GM12878 (cell line): ENCODE data around the gene CFAP97. TPM values are rescaled to one million over a fixed set of nuclear protein-coding genes. Genes with fewer than 3 reads are reported as not detected.

Experiments used
- ATAC-seq: fragments of 200-7000 bp; cut with Tn5 transposase; 3 replicates; pipeline ENCODE4 v1.9.1; 2020; ENCODE audit warnings: mild to moderate bottlenecking, moderate library complexity
- BruUV-seq: library from RNA; stranded (reverse); fragments of 400-500 nt; replicated peaks from 2 replicates; lab custom pipeline; 2021; lab: Mats Ljungman, UMichigan
- CTCF ChIA-PET: fragments of 300-600 bp; sonication (Branson Sonifier 250); formaldehyde crosslinking; extraction: SDS; loops from one replicate; lab custom pipeline; 2021; ENCODE audit warnings: inconsistent platforms; lab: Yijun Ruan, JAX
- POLR2A ChIA-PET: fragments of 350-600 bp; formaldehyde crosslinking; extraction: SDS; loops from one replicate; lab custom pipeline; 2021; ENCODE audit warnings: inconsistent platforms; lab: Charles Lee
- RAD21 ChIA-PET: fragments of 300-600 bp; sonication (Branson Sonifier 250); formaldehyde crosslinking; loops from one replicate; lab custom pipeline; 2023; ENCODE audit warnings: antibody characterized with exemption; ENCODE audit not compliant: unreplicated experiment; lab: Charles Lee
- SMC1A ChIA-PET: fragments of 300-600 bp; sonication (Branson Sonifier 250); formaldehyde crosslinking; loops from one replicate; lab custom pipeline; 2023; ENCODE audit not compliant: unreplicated experiment, uncharacterized antibody; lab: Charles Lee
- DNase-seq: peaks from one replicate; pipeline ENCODE4 v3.0.0-alpha.2; 2011; ENCODE audit warnings: low read depth, low spot score
- FAIRE-seq: peaks from 3 replicates; lab custom pipeline; 2011; peaks lifted over from hg19 to GRCh38; lab: Jason Lieb, UNC
- H2AFZ ChIP-seq: 2 replicates; pipeline ENCODE4 v1.6.0; 2011; ENCODE audit warnings: low read depth, low read length, control low read depth; ENCODE audit not compliant: control insufficient read depth
- H3K27ac ChIP-seq: 2 replicates; pipeline ENCODE4 v1.5.1; 2011; ENCODE audit warnings: control low read depth; ENCODE audit not compliant: control insufficient read depth, insufficient read depth
- H3K27me3 ChIP-seq, 2 experiments: replicated peaks in 1 of 2; 2 replicates each; pipeline versions ENCODE4 v1.6.0 to v1.6.1; 2011; ENCODE audit warnings: low read length in 1 of 2; ENCODE audit not compliant: control insufficient read depth in 2 of 2, insufficient read depth in 2 of 2
- H3K36me3 ChIP-seq, 2 experiments: 2 replicates each; pipeline ENCODE4 v1.5.1; 2011; ENCODE audit warnings: low read length in 1 of 2; ENCODE audit not compliant: control insufficient read depth in 2 of 2, insufficient read depth in 2 of 2
- H3K4me1 ChIP-seq: 2 replicates; pipeline ENCODE4 v1.6.1; 2011; ENCODE audit warnings: mild to moderate bottlenecking, low read length, moderate library complexity, mixed read lengths; ENCODE audit not compliant: control insufficient read depth, insufficient read depth
- H3K4me2 ChIP-seq: 2 replicates; pipeline ENCODE4 v1.6.0; 2011; ENCODE audit warnings: control low read depth; ENCODE audit not compliant: control insufficient read depth, insufficient read depth
- H3K4me3 ChIP-seq: fragments of 200-600 bp; sonication (generic); 2 replicates; pipeline ENCODE4 v1.5.1; 2016
- H3K79me2 ChIP-seq: 2 replicates; pipeline ENCODE4 v1.6.0; 2011; ENCODE audit warnings: low read length; ENCODE audit not compliant: control insufficient read depth, insufficient read depth
- H3K9ac ChIP-seq: 2 replicates; pipeline ENCODE4 v1.8.0; 2011; ENCODE audit warnings: low read length, control low read depth, mixed read lengths; ENCODE audit not compliant: control insufficient read depth, insufficient read depth
- H3K9me3 ChIP-seq: replicated peaks from 3 replicates; pipeline ENCODE4 v1.5.1; 2011; ENCODE audit warnings: mild to moderate bottlenecking, low read length; ENCODE audit not compliant: control insufficient read depth, insufficient read depth
- H4K20me1 ChIP-seq: 2 replicates; pipeline ENCODE4 v1.6.0; 2011; ENCODE audit not compliant: control insufficient read depth, insufficient read depth
- CEBPB ChIP-seq, 2 experiments: fragments of 150-350 bp in 1 of 2; IDR thresholded peaks; 2 replicates each; pipeline ENCODE4 v1.6.1; 2012 to 2014; ENCODE audit warnings: low read depth in 2 of 2, low read length in 2 of 2, borderline replicate concordance in 1 of 2, inconsistent platforms in 1 of 2
- CREB1 ChIP-seq: IDR thresholded peaks from 2 replicates; pipeline ENCODE4 v1.6.1; 2012; ENCODE audit warnings: low read depth, mild to moderate bottlenecking, inconsistent platforms
- EZH2 ChIP-seq: IDR thresholded peaks from 2 replicates; pipeline ENCODE4 v1.6.1; 2012; ENCODE audit warnings: low read depth, mild to moderate bottlenecking, control low read depth, inconsistent platforms, low read length, borderline replicate concordance; ENCODE audit not compliant: control insufficient read depth
- JUNB ChIP-seq: IDR thresholded peaks from 2 replicates; pipeline ENCODE4 v1.6.1; 2016; ENCODE audit warnings: antibody characterized with exemption, mild to moderate bottlenecking
- NFYB ChIP-seq: IDR thresholded peaks from 2 replicates; pipeline ENCODE4 v1.6.1; 2011; ENCODE audit warnings: low read depth, mild to moderate bottlenecking, low read length, improper control_type of control experiment, moderate library complexity; ENCODE audit not compliant: insufficient read depth
- RELA ChIP-seq: fragments of 450-650 bp; IDR thresholded peaks from 2 replicates; pipeline ENCODE4 v1.8.0; 2014; ENCODE audit warnings: borderline replicate concordance; ENCODE audit not compliant: partially characterized antibody
- SMARCA5 ChIP-seq: fragments of 450-650 bp; IDR thresholded peaks from 2 replicates; pipeline ENCODE4 v1.6.1; 2017; ENCODE audit warnings: mild to moderate bottlenecking
- SRF ChIP-seq, 2 experiments: IDR thresholded peaks; 2 replicates each; pipeline ENCODE4 v1.6.1; 2011; ENCODE audit warnings: low read depth in 2 of 2, low read length in 2 of 2, mild to moderate bottlenecking in 1 of 2, moderate library complexity in 1 of 2
- YBX1 ChIP-seq: fragments of 450-650 bp; IDR thresholded peaks from 2 replicates; pipeline ENCODE4 v1.6.1; 2016; ENCODE audit warnings: antibody characterized with exemption
- ZNF24 ChIP-seq: fragments of 450-650 bp; IDR thresholded peaks from 2 replicates; pipeline ENCODE4 v1.6.1; 2017; ENCODE audit warnings: antibody characterized with exemption, mild to moderate bottlenecking
- ZNF622 ChIP-seq: fragments of 450-650 bp; IDR thresholded peaks from 2 replicates; pipeline ENCODE4 v1.6.1; 2017; ENCODE audit warnings: mild to moderate bottlenecking, inconsistent platforms
- ZSCAN29 ChIP-seq: fragments of 450-650 bp; IDR thresholded peaks from 2 replicates; pipeline ENCODE4 v1.6.1; 2017; ENCODE audit warnings: mild to moderate bottlenecking, moderate library complexity
- WGBS: methylation state at CpG from one replicate; pipeline ENCODE4 v1.1.6; 2016; ENCODE audit warnings: low lambda C conversion rate; ENCODE audit not compliant: insufficient replicate concordance, insufficient coverage; ENCODE audit errors: missing lambda C conversion rate; 5-methylcytosine and 5-hydroxymethylcytosine counted together
- in situ Hi-C: fragments of 300-500 bp; cut with MboI; formaldehyde crosslinking; loops from 9 replicates; pipeline ENCODE4 v1.14.3; 2018; ENCODE audit warnings: mixed read lengths
- intact Hi-C: fragments of 100-400 bp; cut with micrococcal nuclease; formaldehyde crosslinking; loops from one replicate; pipeline ENCODE4 v1.14.2; 2022; ENCODE audit not compliant: unreplicated experiment
- polyA plus RNA-seq, 11 experiments: library from polyadenylated mRNA; depleted of rRNA in 4 of 11; unstranded in 6 of 11; stranded (reverse) in 5 of 11; fragments of >200 nt; fragmentation: Nextera tagmentation in 4 of 11; fragmentation: Illumina TruSeq in 1 of 11; extraction: Ambion mirVana in 4 of 11; extraction: Trizol in 1 of 11; gene quantifications; 1 replicate in 1 of 11; 2 replicates in 10 of 11; pipeline versions ENCODE4 v1.2.1 to v1.2.3, GENCODE V29; 2011 to 2016; ENCODE audit warnings: inconsistent platforms in 2 of 11, missing spikeins in 2 of 11, low read depth in 1 of 11
- total RNA-seq, 4 experiments: library from RNA; depleted of rRNA in 3 of 4; stranded (reverse); fragments of >200 nt in 3 of 4; fragmentation: Illumina TruSeq in 1 of 4; extraction: Trizol in 1 of 4; gene quantifications; 2 replicates each; pipeline versions ENCODE4 v1.2.1 to v1.2.3, GENCODE V29; 2013 to 2021
- TF ChIP-seq, protein P1 (sequence below): fragments of 450-650 bp; IDR thresholded peaks from 2 replicates; pipeline ENCODE4 v1.6.1; 2016; ENCODE audit warnings: mild to moderate bottlenecking, moderate library complexity, borderline replicate concordance
- TF ChIP-seq, protein P2 (sequence below): IDR thresholded peaks from 2 replicates; pipeline ENCODE4 v1.6.1; 2011; ENCODE audit warnings: low read depth, mild to moderate bottlenecking, low read length, moderate library complexity, borderline replicate concordance; ENCODE audit errors: extremely low read depth

Gene CFAP97
- total and polyA plus RNA-seq, 10 of the 15 experiments (the other 5 are each of a cell fraction or from before 2014, with no cell fraction given) = 26.4 to 62.7 (median 48.0) TPM

DNA sequence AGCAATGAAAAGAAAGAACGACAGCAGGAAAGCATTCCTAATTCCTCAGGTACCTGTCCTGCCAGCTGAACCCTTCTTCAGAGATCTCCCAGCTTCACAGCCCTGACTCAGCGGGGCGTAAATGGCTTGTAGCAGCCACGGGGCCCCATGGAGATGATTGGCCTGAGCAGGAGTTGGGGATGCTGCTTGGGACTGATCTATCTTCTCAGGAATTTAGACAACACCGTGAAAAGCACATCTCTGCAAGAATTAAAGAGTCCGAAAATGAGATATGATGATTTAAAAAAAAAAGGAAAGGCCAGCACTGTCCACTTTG is 83.2 kb downstream of the CFAP97 start (continued):
- TF ChIP-seq, protein P1, sequence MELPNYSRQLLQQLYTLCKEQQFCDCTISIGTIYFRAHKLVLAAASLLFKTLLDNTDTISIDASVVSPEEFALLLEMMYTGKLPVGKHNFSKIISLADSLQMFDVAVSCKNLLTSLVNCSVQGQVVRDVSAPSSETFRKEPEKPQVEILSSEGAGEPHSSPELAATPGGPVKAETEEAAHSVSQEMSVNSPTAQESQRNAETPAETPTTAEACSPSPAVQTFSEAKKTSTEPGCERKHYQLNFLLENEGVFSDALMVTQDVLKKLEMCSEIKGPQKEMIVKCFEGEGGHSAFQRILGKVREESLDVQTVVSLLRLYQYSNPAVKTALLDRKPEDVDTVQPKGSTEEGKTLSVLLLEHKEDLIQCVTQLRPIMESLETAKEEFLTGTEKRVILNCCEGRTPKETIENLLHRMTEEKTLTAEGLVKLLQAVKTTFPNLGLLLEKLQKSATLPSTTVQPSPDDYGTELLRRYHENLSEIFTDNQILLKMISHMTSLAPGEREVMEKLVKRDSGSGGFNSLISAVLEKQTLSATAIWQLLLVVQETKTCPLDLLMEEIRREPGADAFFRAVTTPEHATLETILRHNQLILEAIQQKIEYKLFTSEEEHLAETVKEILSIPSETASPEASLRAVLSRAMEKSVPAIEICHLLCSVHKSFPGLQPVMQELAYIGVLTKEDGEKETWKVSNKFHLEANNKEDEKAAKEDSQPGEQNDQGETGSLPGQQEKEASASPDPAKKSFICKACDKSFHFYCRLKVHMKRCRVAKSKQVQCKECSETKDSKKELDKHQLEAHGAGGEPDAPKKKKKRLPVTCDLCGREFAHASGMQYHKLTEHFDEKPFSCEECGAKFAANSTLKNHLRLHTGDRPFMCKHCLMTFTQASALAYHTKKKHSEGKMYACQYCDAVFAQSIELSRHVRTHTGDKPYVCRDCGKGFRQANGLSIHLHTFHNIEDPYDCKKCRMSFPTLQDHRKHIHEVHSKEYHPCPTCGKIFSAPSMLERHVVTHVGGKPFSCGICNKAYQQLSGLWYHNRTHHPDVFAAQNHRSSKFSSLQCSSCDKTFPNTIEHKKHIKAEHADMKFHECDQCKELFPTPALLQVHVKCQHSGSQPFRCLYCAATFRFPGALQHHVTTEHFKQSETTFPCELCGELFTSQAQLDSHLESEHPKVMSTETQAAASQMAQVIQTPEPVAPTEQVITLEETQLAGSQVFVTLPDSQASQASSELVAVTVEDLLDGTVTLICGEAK = no peak
- TF ChIP-seq EZH2 = no peak
- TF ChIP-seq RELA = no peak

DNA sequence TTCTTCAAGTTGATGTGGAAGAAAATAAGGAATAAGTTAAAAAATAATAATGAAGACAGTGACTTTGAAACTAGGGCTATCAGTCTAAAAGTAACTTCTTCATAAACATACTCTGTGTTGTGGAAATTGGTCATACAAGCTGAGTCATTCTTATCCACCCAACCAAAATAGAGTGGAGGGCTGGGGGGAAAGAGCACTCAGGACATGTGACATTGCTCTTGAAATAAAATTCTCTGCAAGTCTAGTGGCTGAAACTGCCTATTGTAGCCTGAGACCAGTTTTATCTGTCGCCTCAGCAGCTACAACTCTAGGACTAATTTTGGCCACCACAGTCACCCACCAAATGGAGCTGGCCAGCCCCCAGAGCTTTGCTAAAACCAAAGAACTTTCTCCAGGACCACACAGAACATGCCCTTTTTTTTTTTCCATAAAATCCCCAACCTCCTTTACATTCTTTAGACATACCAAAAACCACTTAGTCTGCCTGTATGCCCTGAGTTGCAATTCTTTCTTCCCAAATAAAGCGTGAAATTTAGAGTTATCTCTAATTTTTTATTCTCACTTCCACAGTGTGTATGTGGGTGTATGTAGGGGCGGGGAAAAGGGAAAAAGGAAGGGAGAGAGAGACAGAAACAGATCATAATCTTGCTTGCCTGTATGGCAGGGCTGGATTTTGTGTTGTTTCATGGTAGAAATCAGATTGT is 83.7 kb downstream of the CFAP97 start:
- Histone ChIP-seq H3K9ac (no peak overlapping the region), H3K4me3 (no peak overlapping the region), H4K20me1 (no peaks in the 10 kb centered on the region), H3K9me3 (no peaks in the 10 kb centered on the region), H2AFZ (no peak overlapping the region), H3K4me2 (no peak overlapping the region), H3K36me3 (no peaks in the 10 kb centered on the region), H3K79me2 (no peaks in the 10 kb centered on the region), H3K27ac (no peak overlapping the region), H3K27me3 (no peaks in the 10 kb centered on the region; a peak in 2 of 4 replicates), H3K4me1 (peaks cover 12% of the 10 kb centered on the region)
- TF ChIP-seq SRF (IDR thresholded peaks at IDR 0.05; ENCODE audit: low read depth in 2 of 2, low read length in 2 of 2) (no peak), ZSCAN29 (no peak), CREB1 (no peak), SMARCA5 (no peak), ZNF24 (no peak), JUNB (no peak), CEBPB (IDR thresholded peaks at IDR 0.05; ENCODE audit: borderline replicate concordance in 1 of 2, low read depth in 2 of 2, low read length in 2 of 2) (no peak), YBX1 (no peak), ZNF622 (no peak), NFYB (no peak)
- TF ChIP-seq, protein P2, sequence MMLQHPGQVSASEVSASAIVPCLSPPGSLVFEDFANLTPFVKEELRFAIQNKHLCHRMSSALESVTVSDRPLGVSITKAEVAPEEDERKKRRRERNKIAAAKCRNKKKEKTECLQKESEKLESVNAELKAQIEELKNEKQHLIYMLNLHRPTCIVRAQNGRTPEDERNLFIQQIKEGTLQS = no peak
- intact Hi-C loops = no loop called here
- RAD21 ChIA-PET = no interaction called here
- FAIRE-seq (no peak), DNase-seq (no peak), ATAC-seq (peak; percentile 41)
- BruUV-seq = no TSS peak
- in situ Hi-C loops = no loop called here
- SMC1A ChIA-PET = interaction anchor here (1.6 kb wide), 1 partner anchor 64 kb away, joined by 3 read pairs; no protein-coding TSS in a partner anchor
- POLR2A ChIA-PET = no interaction called here
- CTCF ChIA-PET = interaction anchor here (0.6 to 1.9 kb wide), 4 partner anchors 14 to 493 kb away, joined by 3 to 6 read pairs (median 4); no protein-coding TSS in a partner anchor
- 22% methylated on average over 3 of the region's 3 CpGs for WGBS
